ENCODE data around the gene STPG3.

The STPG3 gene

GRCh38 chr9:137278721-137279711, 27.9 kb downstream of the STPG3 start:
- DNase-seq (ENCODE audit: low read depth): no peak
- no peak for TF ChIP-seq CTCF (conservative IDR thresholded peaks at IDR 0.05; ENCODE audit: control insufficient read depth, insufficient read depth, low read depth, low read length)
- H3K4me3 ChIP-seq (ENCODE audit: control insufficient read depth, low read depth, low read length): no peak overlapping the region

GRCh38 chr9:137279741-137280473, 28.8 kb downstream of the STPG3 start:
- no peak for TF ChIP-seq CTCF (conservative IDR thresholded peaks at IDR 0.05; ENCODE audit: control insufficient read depth, insufficient read depth, low read depth, low read length)
- DNase-seq (ENCODE audit: low read depth): no peak
- no peak overlapping the region for H3K4me3 ChIP-seq (ENCODE audit: control insufficient read depth, low read depth, low read length)

- DNase-seq (ENCODE audit: low read depth): no peak
- TF ChIP-seq CTCF (conservative IDR thresholded peaks at IDR 0.05; ENCODE audit: control insufficient read depth, insufficient read depth, low read depth, low read length): no peak
- H3K4me3 ChIP-seq (ENCODE audit: control insufficient read depth, low read depth, low read length): no peak overlapping the region
These were observed 29.6 kb downstream of the STPG3 start for GRCh38 chr9:137280474-137281344.

- no peak overlapping the region for H3K4me3 ChIP-seq (ENCODE audit: control insufficient read depth, low read depth, low read length)
- TF ChIP-seq CTCF (conservative IDR thresholded peaks at IDR 0.05; ENCODE audit: control insufficient read depth, insufficient read depth, low read depth, low read length): no peak
These were observed 30.4 kb downstream of the STPG3 start for GRCh38 chr9:137281345-137282116.

GRCh38 chr9:137286975-137287383, 35.9 kb downstream of the STPG3 start:
- peak; percentile 47 for TF ChIP-seq CTCF (conservative IDR thresholded peaks at IDR 0.05; ENCODE audit: control insufficient read depth, insufficient read depth, low read depth, low read length)
- no peak overlapping the region for H3K4me3 ChIP-seq (ENCODE audit: control insufficient read depth, low read depth, low read length)
- peak; percentile 71 for DNase-seq (ENCODE audit: low read depth)

More at GRCh38 chr9:137281345-137282116, 30.4 kb downstream of the STPG3 start:
- no peak for DNase-seq (ENCODE audit: low read depth)
